ENCODE measurements around the gene TTC19. TPM values are rescaled to one million over a fixed set of nuclear protein-coding genes. Genes with fewer than 3 reads are reported as not detected.

Gene TTC19
- total RNA-seq, 3 donors from 2014 or later (not counting 1 experiment from before 2014, with no cell fraction given), result 40.1 to 42.3 (median 40.2) TPM

DNA sequence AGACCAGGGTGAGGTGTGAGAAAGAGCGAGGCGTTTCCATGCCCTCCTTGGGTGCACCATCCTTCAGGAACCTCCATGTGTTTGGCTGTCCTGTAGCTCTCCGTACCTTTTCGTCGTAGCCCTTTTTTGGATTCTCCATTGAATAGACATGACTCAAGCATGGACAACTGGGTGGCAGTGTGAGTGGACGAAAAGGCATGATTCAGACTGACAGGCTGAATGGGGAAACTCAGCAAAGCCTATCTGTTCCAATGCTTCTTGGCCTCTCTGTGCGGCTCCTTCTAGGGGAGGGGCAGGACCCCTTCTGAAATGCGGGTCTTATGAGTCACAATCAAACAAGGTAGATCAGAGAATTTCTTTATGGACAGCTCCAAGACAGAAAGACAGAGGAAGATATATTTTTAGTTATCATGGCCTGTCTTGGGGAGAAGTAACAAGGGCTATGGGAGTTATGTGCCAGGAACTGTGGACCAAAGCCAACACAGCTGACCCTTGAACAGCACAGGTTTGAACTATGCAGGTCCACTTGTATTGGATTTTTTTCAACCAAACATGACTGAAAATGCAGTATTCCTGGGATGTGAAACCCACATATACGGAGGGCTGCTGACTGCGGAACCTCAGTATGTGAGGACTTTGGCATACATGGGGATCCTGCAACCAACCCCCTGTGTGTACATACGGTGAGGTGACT is 31.8 kb upstream of the TTC19 start:
- intact Hi-C loops (cut with micrococcal nuclease), result no loop called here
- Mint-ChIP-seq H3K27ac (no peak overlapping the region), H3K4me1 (peaks cover 10% of the 10 kb centered on the region in 2 donors), H3K27me3 (ENCODE audit: low read depth in 2 of 2) (peaks cover 8 to 9% of the 10 kb centered on the region in 2 donors), H3K4me3 (no peak overlapping the region), H3K9me3 (no peaks in the 10 kb centered on the region), H3K36me3 (no peaks in the 10 kb centered on the region)
- no peak overlapping the region for H3K4me3 ChIP-seq (ENCODE audit: low read length)
- WGBS (ENCODE audit: insufficient coverage), result 92% methylated on average over 11 of the region's 11 CpGs
- no peaks in the 10 kb centered on the region for H3K9me3 ChIP-seq (ENCODE audit: control insufficient read depth, insufficient read depth, low read length)
- H3K27ac ChIP-seq (ENCODE audit: low read length), result no peak overlapping the region
- DNase-seq (no peak), ATAC-seq (no peak)
- no peaks in the 10 kb centered on the region for H3K36me3 ChIP-seq (ENCODE audit: control insufficient read depth, insufficient read depth, low read length)
- peaks cover 15% of the 10 kb centered on the region for H3K4me1 ChIP-seq (ENCODE audit: control insufficient read depth, insufficient read depth, low read length)
- H3K27me3 ChIP-seq (ENCODE audit: control insufficient read depth, insufficient read depth, low read length), result no peaks in the 10 kb centered on the region
- TF ChIP-seq, protein P1, sequence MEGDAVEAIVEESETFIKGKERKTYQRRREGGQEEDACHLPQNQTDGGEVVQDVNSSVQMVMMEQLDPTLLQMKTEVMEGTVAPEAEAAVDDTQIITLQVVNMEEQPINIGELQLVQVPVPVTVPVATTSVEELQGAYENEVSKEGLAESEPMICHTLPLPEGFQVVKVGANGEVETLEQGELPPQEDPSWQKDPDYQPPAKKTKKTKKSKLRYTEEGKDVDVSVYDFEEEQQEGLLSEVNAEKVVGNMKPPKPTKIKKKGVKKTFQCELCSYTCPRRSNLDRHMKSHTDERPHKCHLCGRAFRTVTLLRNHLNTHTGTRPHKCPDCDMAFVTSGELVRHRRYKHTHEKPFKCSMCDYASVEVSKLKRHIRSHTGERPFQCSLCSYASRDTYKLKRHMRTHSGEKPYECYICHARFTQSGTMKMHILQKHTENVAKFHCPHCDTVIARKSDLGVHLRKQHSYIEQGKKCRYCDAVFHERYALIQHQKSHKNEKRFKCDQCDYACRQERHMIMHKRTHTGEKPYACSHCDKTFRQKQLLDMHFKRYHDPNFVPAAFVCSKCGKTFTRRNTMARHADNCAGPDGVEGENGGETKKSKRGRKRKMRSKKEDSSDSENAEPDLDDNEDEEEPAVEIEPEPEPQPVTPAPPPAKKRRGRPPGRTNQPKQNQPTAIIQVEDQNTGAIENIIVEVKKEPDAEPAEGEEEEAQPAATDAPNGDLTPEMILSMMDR (IDR thresholded peaks at IDR 0.05), result no peak

DNA sequence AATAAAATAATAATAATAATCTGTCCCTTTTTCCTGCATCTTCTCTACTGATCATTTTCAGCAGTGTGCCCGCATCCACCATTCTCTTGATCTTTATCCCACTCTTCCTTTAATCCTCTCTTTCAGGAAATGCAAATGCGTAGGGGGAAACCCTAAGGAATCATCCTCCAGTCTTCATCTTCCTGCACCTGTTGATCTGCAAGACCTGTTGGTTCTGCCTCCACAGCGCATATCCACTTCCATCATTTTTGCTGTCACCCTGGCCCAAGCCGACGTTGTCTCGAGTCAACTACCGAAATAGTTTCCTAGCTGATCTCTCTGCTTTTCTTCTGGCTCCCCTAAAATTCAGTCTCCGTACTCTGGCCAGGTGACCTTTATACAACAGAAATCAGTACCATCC is 30.2 kb upstream of the TTC19 start:
- no peak overlapping the region for H3K27ac Mint-ChIP-seq
- WGBS (ENCODE audit: insufficient coverage), result 94% methylated on average over 8 of the region's 8 CpGs
- intact Hi-C loops (cut with micrococcal nuclease), result no loop called here

GRCh38 chr17:15970500-15970899 is 29.1 kb upstream of the TTC19 start:
- H3K4me1 Mint-ChIP-seq, result peaks cover 10% of the 10 kb centered on the region in 2 donors
- intact Hi-C loops (cut with micrococcal nuclease), result no loop called here
- H3K27me3 Mint-ChIP-seq (ENCODE audit: low read depth in 2 of 2), result peaks cover 6 to 9% of the 10 kb centered on the region in 2 donors
- TF ChIP-seq, protein P1 (IDR thresholded peaks at IDR 0.05), result no peak
- Histone ChIP-seq H3K4me3 (ENCODE audit: low read length) (no peak overlapping the region), H3K9me3 (ENCODE audit: control insufficient read depth, insufficient read depth, low read length) (no peaks in the 10 kb centered on the region), H3K4me1 (ENCODE audit: control insufficient read depth, insufficient read depth, low read length) (peaks cover 15% of the 10 kb centered on the region), H3K27me3 (ENCODE audit: control insufficient read depth, insufficient read depth, low read length) (no peaks in the 10 kb centered on the region), H3K27ac (ENCODE audit: low read length) (no peak overlapping the region), H3K36me3 (ENCODE audit: control insufficient read depth, insufficient read depth, low read length) (peaks cover 2% of the 10 kb centered on the region)
- WGBS (ENCODE audit: insufficient coverage), result 94% methylated on average over 2 of the region's 2 CpGs
- no peak overlapping the region for H3K27ac Mint-ChIP-seq
- ATAC-seq (no peak), DNase-seq (no peak)
- H3K9me3 Mint-ChIP-seq, result no peaks in the 10 kb centered on the region
- no peak overlapping the region for H3K4me3 Mint-ChIP-seq
- no peaks in the 10 kb centered on the region for H3K36me3 Mint-ChIP-seq

More for the DNA sequence above, 30.2 kb upstream of the TTC19 start:
- peaks cover 8 to 9% of the 10 kb centered on the region in 2 donors for H3K27me3 Mint-ChIP-seq (ENCODE audit: low read depth in 2 of 2)
- no peak for ATAC-seq
- no peak overlapping the region for H3K4me3 Mint-ChIP-seq
- Histone ChIP-seq H3K4me3 (ENCODE audit: low read length) (no peak overlapping the region), H3K36me3 (ENCODE audit: control insufficient read depth, insufficient read depth, low read length) (no peaks in the 10 kb centered on the region), H3K4me1 (ENCODE audit: control insufficient read depth, insufficient read depth, low read length) (peaks cover 15% of the 10 kb centered on the region), H3K27me3 (ENCODE audit: control insufficient read depth, insufficient read depth, low read length) (no peaks in the 10 kb centered on the region), H3K9me3 (ENCODE audit: control insufficient read depth, insufficient read depth, low read length) (no peaks in the 10 kb centered on the region), H3K27ac (ENCODE audit: low read length) (no peak overlapping the region)
- DNase-seq, result no peak
- H3K9me3 Mint-ChIP-seq, result no peaks in the 10 kb centered on the region
- H3K4me1 Mint-ChIP-seq, result peaks cover 10% of the 10 kb centered on the region in 2 donors
- no peaks in the 10 kb centered on the region for H3K36me3 Mint-ChIP-seq
- TF ChIP-seq, protein P1 (IDR thresholded peaks at IDR 0.05), result no peak
